ENCODE data around the gene RCOR1. TPM values are rescaled to one million over a fixed set of nuclear protein-coding genes. Genes with fewer than 3 reads are reported as not detected.

The RCOR1 gene
- total RNA-seq, 1 experiment from 2014 or later, result 102 TPM

- no peaks in the 10 kb centered on the region for H3K36me3 ChIP-seq (ENCODE audit: insufficient read depth, low read length, poor library complexity, severe bottlenecking)
- POLR2A ChIA-PET (ENCODE audit: low non-redundant PET), result interaction anchor here (0.6 kb wide), 1 partner anchor 584 kb away, joined by 3 read pairs; no protein-coding TSS in a partner anchor
- peaks cover 24% of the 10 kb centered on the region for H3K4me1 ChIP-seq (ENCODE audit: insufficient read depth, low read length, poor library complexity, severe bottlenecking)
- H3K9me3 ChIP-seq (ENCODE audit: low read depth, low read length, poor library complexity, severe bottlenecking), result no peaks in the 10 kb centered on the region
- peak; percentile 54 for DNase-seq (ENCODE audit: low spot score)
- no peaks in the 10 kb centered on the region for H3K27me3 ChIP-seq (replicated peaks; ENCODE audit: insufficient read depth, low read depth, low read length, poor library complexity)
- BruUV-seq (replicated peaks), result no TSS peak
- no peak overlapping the region for H3K4me3 ChIP-seq (ENCODE audit: low read depth, low read length, poor library complexity, severe bottlenecking)
- CTCF ChIA-PET, result no interaction called here
- intact Hi-C loops (cut with micrococcal nuclease; ENCODE audit: unreplicated experiment), result no loop called here
- no peak for TF ChIP-seq CTCF (conservative IDR thresholded peaks at IDR 0.05; ENCODE audit: low read depth, low read length)
- no peak for TF ChIP-seq EZH2 (IDR thresholded peaks at IDR 0.05; ENCODE audit: borderline replicate concordance, low read depth, low read length, poor library complexity, severe bottlenecking)
- H3K27ac ChIP-seq (ENCODE audit: low read depth, low read length, poor library complexity, severe bottlenecking), result peak overlapping the region; percentile 6
Measured at GRCh38 chr14:102759456-102760187, 167.2 kb downstream of the RCOR1 start.

- intact Hi-C loops (cut with micrococcal nuclease; ENCODE audit: unreplicated experiment), result no loop called here
- Histone ChIP-seq H3K4me3 (ENCODE audit: low read depth, low read length, poor library complexity, severe bottlenecking) (no peak overlapping the region), H3K9me3 (ENCODE audit: low read depth, low read length, poor library complexity, severe bottlenecking) (no peaks in the 10 kb centered on the region), H3K27ac (ENCODE audit: low read depth, low read length, poor library complexity, severe bottlenecking) (peak overlapping the region; percentile 6), H3K4me1 (ENCODE audit: insufficient read depth, low read length, poor library complexity, severe bottlenecking) (peaks cover 25% of the 10 kb centered on the region), H3K27me3 (replicated peaks; ENCODE audit: insufficient read depth, low read depth, low read length, poor library complexity) (no peaks in the 10 kb centered on the region), H3K36me3 (ENCODE audit: insufficient read depth, low read length, poor library complexity, severe bottlenecking) (no peaks in the 10 kb centered on the region)
- no peak for DNase-seq (ENCODE audit: low spot score)
- TF ChIP-seq CTCF (conservative IDR thresholded peaks at IDR 0.05; ENCODE audit: low read depth, low read length) (no peak), EZH2 (IDR thresholded peaks at IDR 0.05; ENCODE audit: borderline replicate concordance, low read depth, low read length, poor library complexity, severe bottlenecking) (no peak)
- no TSS peak for BruUV-seq (replicated peaks)
- CTCF ChIA-PET, result no interaction called here
- POLR2A ChIA-PET (ENCODE audit: low non-redundant PET), result no interaction called here
Measured at GRCh38 chr14:102760496-102761193, 168.2 kb downstream of the RCOR1 start.

GRCh38 chr14:102761206-102761605, 168.8 kb downstream of the RCOR1 start:
- no peak for DNase-seq (ENCODE audit: low spot score)
- intact Hi-C loops (cut with micrococcal nuclease; ENCODE audit: unreplicated experiment), result no loop called here
- Histone ChIP-seq H3K4me3 (ENCODE audit: low read depth, low read length, poor library complexity, severe bottlenecking) (no peak overlapping the region), H3K9me3 (ENCODE audit: low read depth, low read length, poor library complexity, severe bottlenecking) (no peaks in the 10 kb centered on the region), H3K36me3 (ENCODE audit: insufficient read depth, low read length, poor library complexity, severe bottlenecking) (no peaks in the 10 kb centered on the region), H3K27me3 (replicated peaks; ENCODE audit: insufficient read depth, low read depth, low read length, poor library complexity) (no peaks in the 10 kb centered on the region), H3K4me1 (ENCODE audit: insufficient read depth, low read length, poor library complexity, severe bottlenecking) (peaks cover 25% of the 10 kb centered on the region), H3K27ac (ENCODE audit: low read depth, low read length, poor library complexity, severe bottlenecking) (no peak overlapping the region)
- ChIA-PET CTCF (no interaction called here), POLR2A (ENCODE audit: low non-redundant PET) (interaction anchor here (0.6 kb wide), 1 partner anchor 698 kb away, joined by 5 read pairs; no protein-coding TSS in a partner anchor)
- BruUV-seq (replicated peaks), result no TSS peak
- no peak for TF ChIP-seq EZH2 (IDR thresholded peaks at IDR 0.05; ENCODE audit: borderline replicate concordance, low read depth, low read length, poor library complexity, severe bottlenecking)
- TF ChIP-seq CTCF (conservative IDR thresholded peaks at IDR 0.05; ENCODE audit: low read depth, low read length), result no peak
